ENCODE measurements around the gene SIGLECL1. TPM values are rescaled to one million over a fixed set of nuclear protein-coding genes. Genes with fewer than 3 reads are reported as not detected.

The SIGLECL1 gene
- total and polyA plus RNA-seq, 9 of the 15 experiments (the other 6 are each of a cell fraction or from before 2014, with no cell fraction given), result not detected

GRCh38 chr19:51207747-51208146 lies 43.1 kb upstream of the SIGLECL1 start:
- no peak overlapping the region for H3K4me3 ChIP-seq
- FAIRE-seq (no peak), DNase-seq (ENCODE audit: extremely low read depth in 1 of 4, low spot score in 3 of 4) (no peak), ATAC-seq (no peak)
- H4K20me1 ChIP-seq (replicated peaks; ENCODE audit: control insufficient read depth, insufficient read depth, low read length), result no peaks in the 10 kb centered on the region
- intact Hi-C loops (cut with micrococcal nuclease), result no loop called here
- H3K27ac ChIP-seq (ENCODE audit: extremely low read depth, low read depth, low read length), result no peak overlapping the region
- WGBS (ENCODE audit: insufficient coverage, low coverage, missing lambda C conversion rate), result 12% methylated on average over 2 of the region's 2 CpGs
- peaks cover 0 to 5% of the 10 kb centered on the region in 2 experiments; a peak in 2 of 5 replicates for H3K27me3 ChIP-seq (ENCODE audit: control insufficient read depth in 2 of 2, insufficient read depth in 2 of 2, low read length in 2 of 2)
- ChIA-PET POLR2A (no interaction called here), CTCF (ENCODE audit: low intra/inter-chr PET ratio) (no interaction called here)
- no peaks in the 10 kb centered on the region for H3K9me1 ChIP-seq (ENCODE audit: control insufficient read depth, insufficient read depth, low read length)
- no peaks in the 10 kb centered on the region for H3K79me2 ChIP-seq (ENCODE audit: control insufficient read depth, insufficient read depth, low read length)
- no peak overlapping the region for H3K4me2 ChIP-seq (ENCODE audit: insufficient read depth, low read length)
- no peak overlapping the region for H2AFZ ChIP-seq (ENCODE audit: low read depth, low read length)
- in situ Hi-C loops (cut with MboI), result no loop called here
- no peaks in the 10 kb centered on the region for H3K9me3 ChIP-seq (replicated peaks; ENCODE audit: control insufficient read depth, insufficient read depth, low read depth, low read length)
- peaks cover 0 to 8% of the 10 kb centered on the region in 2 experiments; a peak in 1 of 5 replicates for H3K4me1 ChIP-seq (replicated peaks in 1 of 2; ENCODE audit: control insufficient read depth in 2 of 2, insufficient read depth in 2 of 2, low read length in 2 of 2)
- BruUV-seq (replicated peaks), result no TSS peak
- TF ChIP-seq PBX2 (CRISPR knock-in tag; IDR thresholded peaks at IDR 0.05; ENCODE audit: low read depth), result no peak
- 0 out of 2 replicates have a peak, but pooled peaks have one; percentile 38 for TF ChIP-seq PBX2 (tag; conservative IDR thresholded peaks at IDR 0.05; ENCODE audit: low read depth)
- no peak for TF ChIP-seq HSF4 (CRISPR knock-in tag; IDR thresholded peaks at IDR 0.05; ENCODE audit: borderline replicate concordance)
- peak; percentile 29 for TF ChIP-seq MEIS2 (IDR thresholded peaks at IDR 0.05; ENCODE audit: partially characterized antibody)
- no peak overlapping the region for H3K9ac ChIP-seq (ENCODE audit: insufficient read depth in 1 of 2, low read depth in 2 of 2, low read length in 2 of 2)
- H3K36me3 ChIP-seq (ENCODE audit: control insufficient read depth, insufficient read depth, low read length), result no peaks in the 10 kb centered on the region
